Lower lobe of right lung (tissue), 2 donors: ENCODE measurements around the gene IDH2. TPM values are rescaled to one million over a fixed set of nuclear protein-coding genes. Genes with fewer than 3 reads are reported as not detected.

Source experiments
- ATAC-seq, 2 donors: fragments of 200-7000 bp; cut with Tn5 transposase; one replicate each; pipeline ENCODE4 v1.9.1; 2020 to 2022; ENCODE audit warnings: mild to moderate bottlenecking in 2 of 2, moderate library complexity in 2 of 2
- DNase-seq: peaks from one replicate; pipeline ENCODE4 v3.0.0-alpha.2; 2020
- H3K27ac ChIP-seq: fragments of 200-600 bp; one replicate; pipeline ENCODE4 v1.8.0; 2022
- H3K27me3 ChIP-seq: fragments of 200-600 bp; one replicate; pipeline ENCODE4 v1.8.0; 2022; ENCODE audit warnings: low read depth
- H3K36me3 ChIP-seq: fragments of 200-600 bp; one replicate; pipeline ENCODE4 v1.8.0; 2022; ENCODE audit warnings: mild to moderate bottlenecking
- H3K4me1 ChIP-seq: fragments of 200-600 bp; one replicate; pipeline ENCODE4 v1.8.0; 2022
- H3K4me3 ChIP-seq: fragments of 200-600 bp; one replicate; pipeline ENCODE4 v1.8.0; 2022; ENCODE audit warnings: mild to moderate bottlenecking
- H3K9me3 ChIP-seq: fragments of 200-600 bp; one replicate; pipeline ENCODE4 v1.8.0; 2022
- intact Hi-C: fragments of 100-400 bp; cut with DNase I; formaldehyde crosslinking; loops from one replicate; pipeline ENCODE4 v1.11.0; 2022
- total RNA-seq: library from RNA; stranded (reverse); fragmentation: NEBNext Ultra II Directional; extraction: Animal tissue kit (Norgen Biotek cat#: 25700); gene quantifications from one replicate; pipeline ENCODE4 v1.2.1, GENCODE V29; 2021
- TF ChIP-seq, protein P1 (sequence below): fragments of 200-600 bp; IDR thresholded peaks from one replicate; pipeline ENCODE4 v1.8.0; 2022; ENCODE audit warnings: antibody characterized with exemption, mild to moderate bottlenecking
- donor health status: DM: no; HTN: yes; CAD: no; lungs with severe emphysema.

Gene IDH2
- total RNA-seq, 1 donor from 2014 or later, result 46.7 TPM

DNA sequence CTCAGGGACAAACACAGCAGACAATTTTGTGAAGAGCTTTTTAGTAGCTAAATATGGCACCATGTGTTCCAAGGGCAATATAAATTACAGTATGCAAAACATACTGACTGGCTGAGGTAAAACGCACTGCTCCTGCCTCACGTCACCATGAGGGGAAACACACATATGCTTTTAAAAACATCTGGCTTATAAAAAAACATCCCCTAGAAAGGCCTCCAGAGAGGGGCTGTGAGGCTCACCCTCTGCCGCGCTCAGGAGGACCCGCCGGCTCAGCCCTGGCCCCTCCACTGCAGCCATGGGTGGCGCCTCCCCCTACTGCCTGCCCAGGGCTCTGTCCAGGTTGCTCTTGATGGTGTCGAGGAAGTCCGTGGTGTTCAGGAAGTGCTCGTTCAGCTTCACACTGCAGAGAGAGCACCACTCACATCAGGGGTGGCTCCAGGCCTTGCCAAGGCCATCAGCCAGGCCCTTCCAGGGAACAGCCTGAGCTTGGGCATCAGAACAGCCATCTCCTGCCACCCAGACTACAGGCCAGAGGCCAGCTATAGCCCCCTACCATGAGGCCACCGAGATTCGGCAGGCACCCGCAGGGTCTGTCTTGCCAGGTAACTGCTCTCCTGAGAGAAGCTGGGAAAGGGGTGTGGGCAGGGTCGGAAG, 18.2 kb downstream of the IDH2 start:
- Histone ChIP-seq H3K9me3 (no peaks in the 10 kb centered on the region), H3K27ac (no peak overlapping the region), H3K27me3 (no peaks in the 10 kb centered on the region), H3K4me1 (peaks cover 13% of the 10 kb centered on the region), H3K4me3 (no peak overlapping the region), H3K36me3 (peaks cover 85% of the 10 kb centered on the region)
- intact Hi-C loops, result loop anchor here (10.0 kb wide), 1 partner anchor 189 kb away; the partner anchor contains the start of gene AP3S2
- TF ChIP-seq, protein P1, sequence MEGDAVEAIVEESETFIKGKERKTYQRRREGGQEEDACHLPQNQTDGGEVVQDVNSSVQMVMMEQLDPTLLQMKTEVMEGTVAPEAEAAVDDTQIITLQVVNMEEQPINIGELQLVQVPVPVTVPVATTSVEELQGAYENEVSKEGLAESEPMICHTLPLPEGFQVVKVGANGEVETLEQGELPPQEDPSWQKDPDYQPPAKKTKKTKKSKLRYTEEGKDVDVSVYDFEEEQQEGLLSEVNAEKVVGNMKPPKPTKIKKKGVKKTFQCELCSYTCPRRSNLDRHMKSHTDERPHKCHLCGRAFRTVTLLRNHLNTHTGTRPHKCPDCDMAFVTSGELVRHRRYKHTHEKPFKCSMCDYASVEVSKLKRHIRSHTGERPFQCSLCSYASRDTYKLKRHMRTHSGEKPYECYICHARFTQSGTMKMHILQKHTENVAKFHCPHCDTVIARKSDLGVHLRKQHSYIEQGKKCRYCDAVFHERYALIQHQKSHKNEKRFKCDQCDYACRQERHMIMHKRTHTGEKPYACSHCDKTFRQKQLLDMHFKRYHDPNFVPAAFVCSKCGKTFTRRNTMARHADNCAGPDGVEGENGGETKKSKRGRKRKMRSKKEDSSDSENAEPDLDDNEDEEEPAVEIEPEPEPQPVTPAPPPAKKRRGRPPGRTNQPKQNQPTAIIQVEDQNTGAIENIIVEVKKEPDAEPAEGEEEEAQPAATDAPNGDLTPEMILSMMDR, result no peak
- DNase-seq, result no peak
- ATAC-seq, result no peak

DNA sequence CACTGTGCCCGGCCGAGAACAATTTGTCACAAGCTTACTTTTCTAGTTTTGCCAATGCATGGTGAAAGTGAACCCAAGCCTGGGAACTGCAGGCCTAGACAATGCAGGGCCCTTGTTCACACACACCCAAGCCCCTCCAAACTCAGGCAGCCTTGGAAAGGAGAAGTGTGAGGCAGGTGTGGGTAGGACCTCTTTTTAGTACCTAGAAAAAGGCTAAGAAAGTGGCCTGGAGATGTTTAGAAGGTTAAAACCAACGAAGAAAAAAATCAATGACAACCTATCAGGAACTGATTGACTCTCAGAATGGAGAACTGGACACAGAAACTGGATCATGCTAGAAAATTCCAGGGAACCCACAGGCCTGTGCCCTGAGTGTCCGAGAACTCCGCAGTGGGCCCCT, 18.8 kb downstream of the IDH2 start:
- H3K4me1 ChIP-seq, result peaks cover 13% of the 10 kb centered on the region
- intact Hi-C loops, result loop anchor here (10.0 kb wide), 1 partner anchor 189 kb away; the partner anchor contains the start of gene AP3S2
- DNase-seq (no peak), ATAC-seq (no peak)
- H3K9me3 ChIP-seq, result no peaks in the 10 kb centered on the region
- TF ChIP-seq, protein P1, result no peak
- H3K27ac ChIP-seq, result no peak overlapping the region
- H3K4me3 ChIP-seq, result no peak overlapping the region
- peaks cover 88% of the 10 kb centered on the region for H3K36me3 ChIP-seq
- no peaks in the 10 kb centered on the region for H3K27me3 ChIP-seq

DNA sequence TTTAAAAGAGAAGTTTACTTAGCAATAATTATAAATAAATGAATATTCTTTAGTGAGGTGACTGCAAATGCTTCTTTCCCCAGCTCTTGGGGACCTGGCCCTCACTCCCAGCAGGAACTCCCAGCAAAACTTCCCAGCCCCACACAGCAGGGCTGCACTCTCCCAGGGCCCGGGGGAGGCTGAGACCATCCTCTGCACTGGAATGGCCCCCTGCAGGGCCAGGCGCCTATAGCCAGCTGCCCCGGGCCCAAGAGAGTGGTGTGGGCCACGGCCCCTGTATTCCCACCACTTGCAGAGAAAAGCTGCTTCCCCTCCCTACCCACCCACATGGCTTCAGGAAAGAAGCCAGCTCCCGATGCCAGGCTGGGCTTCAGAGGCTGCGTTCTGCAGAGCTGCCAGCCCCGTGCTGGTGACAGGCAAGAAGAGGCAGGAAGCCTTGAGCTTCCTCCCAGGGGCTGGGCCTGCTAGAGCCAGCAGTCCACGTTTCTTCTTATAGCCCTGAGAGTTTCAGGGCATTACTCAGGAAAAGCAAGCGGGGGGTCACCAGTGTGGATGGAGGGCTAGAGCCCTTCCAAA, 20.0 kb downstream of the IDH2 start:
- peaks cover 83% of the 10 kb centered on the region for H3K36me3 ChIP-seq
- H3K9me3 ChIP-seq, result no peaks in the 10 kb centered on the region
- no peak overlapping the region for H3K4me3 ChIP-seq
- DNase-seq (no peak), ATAC-seq (no peak)
- H3K27me3 ChIP-seq, result no peaks in the 10 kb centered on the region
- TF ChIP-seq, protein P1, result no peak
- intact Hi-C loops, result loop anchor here (10.0 kb wide), 1 partner anchor 187 kb away; the partner anchor contains the start of gene AP3S2
- H3K27ac ChIP-seq, result peak overlapping the region; percentile 53
- peaks cover 13% of the 10 kb centered on the region for H3K4me1 ChIP-seq

DNA sequence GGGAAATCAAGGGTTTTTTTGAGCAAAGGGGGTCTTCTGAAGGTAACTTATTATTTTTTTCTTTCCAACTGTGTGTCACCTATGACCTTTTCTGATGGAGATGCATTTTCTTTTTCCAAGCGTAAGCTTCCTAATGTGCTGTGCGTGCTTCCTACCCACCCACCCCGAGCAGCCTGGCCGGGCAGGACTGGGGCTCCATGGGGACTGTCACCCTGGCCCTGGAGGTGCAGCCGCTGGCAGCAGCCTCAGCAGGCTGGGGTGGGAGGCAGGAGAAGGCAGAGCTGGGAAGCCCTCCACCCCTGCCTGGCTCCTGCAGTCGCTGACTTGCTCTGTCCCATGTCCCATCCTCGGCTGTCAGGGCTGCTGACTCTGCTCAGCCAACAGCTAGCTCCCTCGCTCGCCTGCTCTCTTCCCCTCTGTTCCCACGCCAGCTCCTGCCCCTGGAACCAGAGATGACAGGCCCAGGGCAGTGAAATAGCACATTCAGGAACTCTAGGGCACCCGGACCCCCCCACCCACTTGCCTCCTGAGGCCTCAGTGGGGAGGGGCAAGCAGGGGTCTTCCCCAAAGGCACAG, 21.4 kb downstream of the IDH2 start:
- no peaks in the 10 kb centered on the region for H3K9me3 ChIP-seq
- H3K27ac ChIP-seq, result peak overlapping the region; percentile 21
- ATAC-seq (peak in 1 of 2 donors; percentile 5), DNase-seq (no peak)
- intact Hi-C loops, result loop anchor here (10.0 kb wide), 1 partner anchor 186 kb away; the partner anchor contains the start of gene AP3S2
- H3K36me3 ChIP-seq, result peaks cover 88% of the 10 kb centered on the region
- no peaks in the 10 kb centered on the region for H3K27me3 ChIP-seq
- no peak overlapping the region for H3K4me3 ChIP-seq
- TF ChIP-seq, protein P1, result no peak
- H3K4me1 ChIP-seq, result peaks cover 13% of the 10 kb centered on the region

DNA sequence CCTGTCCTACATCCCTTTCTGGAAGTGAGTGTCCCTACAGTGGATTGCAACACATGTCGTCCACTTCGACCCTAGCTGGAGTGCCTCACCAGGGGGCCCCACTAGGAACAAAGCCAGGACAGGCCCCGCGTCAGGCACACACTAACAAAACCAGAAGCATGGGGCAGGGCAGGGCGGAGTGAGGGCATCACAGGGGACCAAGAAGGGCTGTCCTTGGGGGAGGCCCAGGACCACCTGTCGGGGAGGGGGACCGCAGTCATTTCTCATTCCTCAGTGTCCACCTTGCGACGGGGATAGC, 21.9 kb downstream of the IDH2 start:
- H3K9me3 ChIP-seq, result no peaks in the 10 kb centered on the region
- no peaks in the 10 kb centered on the region for H3K27me3 ChIP-seq
- intact Hi-C loops, result loop anchor here (10.0 kb wide), 1 partner anchor 186 kb away; the partner anchor contains the start of gene AP3S2
- peak overlapping the region; percentile 2 for H3K27ac ChIP-seq
- TF ChIP-seq, protein P1, result no peak
- peaks cover 13% of the 10 kb centered on the region for H3K4me1 ChIP-seq
- peaks cover 92% of the 10 kb centered on the region for H3K36me3 ChIP-seq
- ATAC-seq (no peak), DNase-seq (no peak)
- H3K4me3 ChIP-seq, result no peak overlapping the region
